Measurements from ENCODE around the gene PADI2. TPM values are rescaled to one million over a fixed set of nuclear protein-coding genes. Genes with fewer than 3 reads are reported as not detected.

Gene PADI2
- total and polyA plus RNA-seq, 4 experiments from 2014 or later: 0.14 TPM; not detected in 3

GRCh38 chr1:17102232-17102631 is 17.0 kb downstream of the PADI2 start:
- Mint-ChIP-seq H3K27me3 (peaks cover 2 to 7% of the 10 kb centered on the region in 2 donors), H3K27ac (no peak overlapping the region), H3K4me1 (no peaks in the 10 kb centered on the region), H3K4me3 (no peak overlapping the region), H3K9me3 (no peaks in the 10 kb centered on the region), H3K36me3 (no peaks in the 10 kb centered on the region)
- intact Hi-C loops (cut with micrococcal nuclease): no loop called here
- Histone ChIP-seq H3K4me3 (ENCODE audit: low read length in 2 of 2) (no peak overlapping the region), H3K36me3 (ENCODE audit: insufficient read depth, low read length) (no peaks in the 10 kb centered on the region), H3K9me3 (ENCODE audit: control insufficient read depth in 1 of 2, low read length in 2 of 2) (no peaks in the 10 kb centered on the region), H3K27me3 (ENCODE audit: insufficient read depth, low read length) (no peaks in the 10 kb centered on the region), H3K4me1 (ENCODE audit: insufficient read depth, low read length) (no peaks in the 10 kb centered on the region), H3K27ac (ENCODE audit: low read depth, low read length) (no peak overlapping the region)
- no peak for DNase-seq
- CTCF ChIA-PET (ENCODE audit: partially characterized antibody): no interaction called here
- POLR2A ChIA-PET (ENCODE audit: partially characterized antibody): no interaction called here

GRCh38 chr1:17101261-17101660 is 18.0 kb downstream of the PADI2 start:
- intact Hi-C loops (cut with micrococcal nuclease): no loop called here
- ChIA-PET CTCF (ENCODE audit: partially characterized antibody) (no interaction called here), POLR2A (ENCODE audit: partially characterized antibody) (no interaction called here)
- Mint-ChIP-seq H3K4me3 (no peak overlapping the region), H3K36me3 (no peaks in the 10 kb centered on the region), H3K27me3 (peaks cover 1 to 2% of the 10 kb centered on the region in 2 donors), H3K27ac (no peak overlapping the region), H3K4me1 (no peaks in the 10 kb centered on the region), H3K9me3 (no peaks in the 10 kb centered on the region)
- Histone ChIP-seq H3K36me3 (ENCODE audit: insufficient read depth, low read length) (no peaks in the 10 kb centered on the region), H3K4me1 (ENCODE audit: insufficient read depth, low read length) (no peaks in the 10 kb centered on the region), H3K4me3 (ENCODE audit: low read length in 2 of 2) (no peak overlapping the region), H3K27me3 (ENCODE audit: insufficient read depth, low read length) (no peaks in the 10 kb centered on the region), H3K9me3 (ENCODE audit: control insufficient read depth in 1 of 2, low read length in 2 of 2) (no peaks in the 10 kb centered on the region), H3K27ac (ENCODE audit: low read depth, low read length) (no peak overlapping the region)
- DNase-seq: no peak

- Mint-ChIP-seq H3K4me1 (no peaks in the 10 kb centered on the region), H3K4me3 (no peak overlapping the region), H3K9me3 (no peaks in the 10 kb centered on the region), H3K36me3 (no peaks in the 10 kb centered on the region), H3K27ac (no peak overlapping the region), H3K27me3 (peaks cover 0 to 1% of the 10 kb centered on the region in 2 donors)
- intact Hi-C loops (cut with micrococcal nuclease): no loop called here
- ChIA-PET POLR2A (ENCODE audit: partially characterized antibody) (no interaction called here), CTCF (ENCODE audit: partially characterized antibody) (no interaction called here)
- no peaks in the 10 kb centered on the region for H3K9me3 ChIP-seq (ENCODE audit: control insufficient read depth in 1 of 2, low read length in 2 of 2)
- no peaks in the 10 kb centered on the region for H3K4me1 ChIP-seq (ENCODE audit: insufficient read depth, low read length)
- no peaks in the 10 kb centered on the region for H3K36me3 ChIP-seq (ENCODE audit: insufficient read depth, low read length)
- no peak overlapping the region for H3K4me3 ChIP-seq (ENCODE audit: low read length in 2 of 2)
- no peak overlapping the region for H3K27ac ChIP-seq (ENCODE audit: low read depth, low read length)
- H3K27me3 ChIP-seq (ENCODE audit: insufficient read depth, low read length): no peaks in the 10 kb centered on the region
- DNase-seq: no peak
Observed at GRCh38 chr1:17099616-17100340, 19.5 kb downstream of the PADI2 start.

GRCh38 chr1:17098446-17099317 is 20.6 kb downstream of the PADI2 start:
- Mint-ChIP-seq H3K27me3 (peaks cover 0 to 1% of the 10 kb centered on the region in 2 donors), H3K4me1 (no peaks in the 10 kb centered on the region), H3K9me3 (no peaks in the 10 kb centered on the region), H3K36me3 (no peaks in the 10 kb centered on the region), H3K4me3 (no peak overlapping the region), H3K27ac (no peak overlapping the region)
- no peaks in the 10 kb centered on the region for H3K4me1 ChIP-seq (ENCODE audit: insufficient read depth, low read length)
- POLR2A ChIA-PET (ENCODE audit: partially characterized antibody): no interaction called here
- H3K4me3 ChIP-seq (ENCODE audit: low read length in 2 of 2): no peak overlapping the region
- no peaks in the 10 kb centered on the region for H3K27me3 ChIP-seq (ENCODE audit: insufficient read depth, low read length)
- CTCF ChIA-PET (ENCODE audit: partially characterized antibody): no interaction called here
- H3K27ac ChIP-seq (ENCODE audit: low read depth, low read length): no peak overlapping the region
- intact Hi-C loops (cut with micrococcal nuclease): no loop called here
- no peaks in the 10 kb centered on the region for H3K9me3 ChIP-seq (ENCODE audit: control insufficient read depth in 1 of 2, low read length in 2 of 2)
- H3K36me3 ChIP-seq (ENCODE audit: insufficient read depth, low read length): no peaks in the 10 kb centered on the region
- DNase-seq: no peak

GRCh38 chr1:17097787-17098186 is 21.5 kb downstream of the PADI2 start:
- no peaks in the 10 kb centered on the region for H3K4me1 ChIP-seq (ENCODE audit: insufficient read depth, low read length)
- H3K4me3 ChIP-seq (ENCODE audit: low read length in 2 of 2): no peak overlapping the region
- DNase-seq: no peak
- no peak overlapping the region for H3K27ac ChIP-seq (ENCODE audit: low read depth, low read length)
- Mint-ChIP-seq H3K4me3 (no peak overlapping the region), H3K9me3 (no peaks in the 10 kb centered on the region), H3K27ac (no peak overlapping the region), H3K27me3 (no peaks in the 10 kb centered on the region), H3K36me3 (no peaks in the 10 kb centered on the region), H3K4me1 (no peaks in the 10 kb centered on the region)
- intact Hi-C loops (cut with micrococcal nuclease): no loop called here
- no peaks in the 10 kb centered on the region for H3K9me3 ChIP-seq (ENCODE audit: control insufficient read depth in 1 of 2, low read length in 2 of 2)
- H3K36me3 ChIP-seq (ENCODE audit: insufficient read depth, low read length): no peaks in the 10 kb centered on the region
- H3K27me3 ChIP-seq (ENCODE audit: insufficient read depth, low read length): no peaks in the 10 kb centered on the region
- CTCF ChIA-PET (ENCODE audit: partially characterized antibody): no interaction called here
- POLR2A ChIA-PET (ENCODE audit: partially characterized antibody): no interaction called here

GRCh38 chr1:17097147-17097546 is 22.1 kb downstream of the PADI2 start:
- H3K36me3 ChIP-seq (ENCODE audit: insufficient read depth, low read length): no peaks in the 10 kb centered on the region
- POLR2A ChIA-PET (ENCODE audit: partially characterized antibody): no interaction called here
- no peak overlapping the region for H3K27ac Mint-ChIP-seq

GRCh38 chr1:17096584-17096983 is 22.7 kb downstream of the PADI2 start:
- no peaks in the 10 kb centered on the region for H3K36me3 Mint-ChIP-seq
- peaks cover 0 to 4% (median 0%) of the 10 kb centered on the region in 8 donors for H3K9me3 Mint-ChIP-seq
- no peaks in the 10 kb centered on the region for H3K4me1 ChIP-seq (ENCODE audit: insufficient read depth, low read length)
- intact Hi-C loops (cut with micrococcal nuclease): no loop called here
- H3K4me3 Mint-ChIP-seq: no peak overlapping the region
- no peak for DNase-seq
- H3K27ac Mint-ChIP-seq: no peak overlapping the region
- H3K36me3 ChIP-seq (ENCODE audit: insufficient read depth, low read length): no peaks in the 10 kb centered on the region
- no peak overlapping the region for H3K27ac ChIP-seq (ENCODE audit: low read depth, low read length)
- H3K4me3 ChIP-seq (ENCODE audit: low read length in 2 of 2): no peak overlapping the region
- no peaks in the 10 kb centered on the region for H3K27me3 Mint-ChIP-seq
- H3K9me3 ChIP-seq (ENCODE audit: control insufficient read depth in 1 of 2, low read length in 2 of 2): no peaks in the 10 kb centered on the region
- no peaks in the 10 kb centered on the region for H3K27me3 ChIP-seq (ENCODE audit: insufficient read depth, low read length)
- ChIA-PET CTCF (ENCODE audit: partially characterized antibody) (no interaction called here), POLR2A (ENCODE audit: partially characterized antibody) (no interaction called here)
- H3K4me1 Mint-ChIP-seq: no peaks in the 10 kb centered on the region

More at GRCh38 chr1:17097147-17097546, 22.1 kb downstream of the PADI2 start:
- H3K27me3 ChIP-seq (ENCODE audit: insufficient read depth, low read length): no peaks in the 10 kb centered on the region
- Mint-ChIP-seq H3K27me3 (no peaks in the 10 kb centered on the region), H3K4me1 (no peaks in the 10 kb centered on the region), H3K9me3 (peaks cover 0 to 3% (median 0%) of the 10 kb centered on the region in 8 donors), H3K36me3 (no peaks in the 10 kb centered on the region), H3K4me3 (no peak overlapping the region)
- H3K4me1 ChIP-seq (ENCODE audit: insufficient read depth, low read length): no peaks in the 10 kb centered on the region
- no peaks in the 10 kb centered on the region for H3K9me3 ChIP-seq (ENCODE audit: control insufficient read depth in 1 of 2, low read length in 2 of 2)
- intact Hi-C loops (cut with micrococcal nuclease): no loop called here
- DNase-seq: no peak
- CTCF ChIA-PET (ENCODE audit: partially characterized antibody): no interaction called here
- no peak overlapping the region for H3K4me3 ChIP-seq (ENCODE audit: low read length in 2 of 2)
- H3K27ac ChIP-seq (ENCODE audit: low read depth, low read length): no peak overlapping the region
